Loucy (cell line): ENCODE results near the gene TIAM1.

Experiments used
- H2AFZ ChIP-seq: fragments of 200-600 bp; sonication (generic); 2 replicates; pipeline ENCODE4 v1.6.0; 2016; ENCODE audit warnings: antibody characterized with exemption, mild to moderate bottlenecking, low read length, moderate library complexity
- H3F3A ChIP-seq: fragments of 200-600 bp; 2 replicates; pipeline ENCODE4 v1.6.0; 2016; ENCODE audit warnings: antibody characterized with exemption, low read depth, mild to moderate bottlenecking
- H3K27me3 ChIP-seq: fragments of 200-600 bp; sonication (generic); 2 replicates; pipeline ENCODE4 v1.6.1; 2014; ENCODE audit warnings: low read length, mild to moderate bottlenecking; ENCODE audit not compliant: insufficient read depth, poor library complexity, severe bottlenecking
- H3K36me3 ChIP-seq: fragments of 200-600 bp; sonication (generic); 2 replicates; pipeline ENCODE4 v1.6.1; 2016; ENCODE audit warnings: low read length; ENCODE audit not compliant: insufficient read depth
- H3K4me1 ChIP-seq: fragments of 200-600 bp; sonication (generic); 2 replicates; pipeline ENCODE4 v1.5.1; 2014; ENCODE audit warnings: low read length, mild to moderate bottlenecking; ENCODE audit not compliant: insufficient read depth, poor library complexity, severe bottlenecking
- H3K4me2 ChIP-seq: fragments of 200-600 bp; sonication (generic); 2 replicates; pipeline ENCODE4 v1.6.0; 2014; ENCODE audit warnings: antibody characterized with exemption, low read length, low read depth, mild to moderate bottlenecking; ENCODE audit not compliant: poor library complexity, severe bottlenecking
- H3K4me3 ChIP-seq: fragments of 200-600 bp; sonication (generic); 2 replicates; pipeline ENCODE4 v1.5.1; 2014; ENCODE audit warnings: low read length, mild to moderate bottlenecking, mixed read lengths; ENCODE audit not compliant: poor library complexity, severe bottlenecking
- H3K79me2 ChIP-seq: fragments of 200-600 bp; sonication (generic); 2 replicates; pipeline ENCODE4 v1.6.1; 2014; ENCODE audit warnings: low read length; ENCODE audit not compliant: insufficient read depth
- H3K9ac ChIP-seq: fragments of 200-600 bp; sonication (generic); 2 replicates; pipeline ENCODE4 v1.6.0; 2014; ENCODE audit warnings: mild to moderate bottlenecking, low read depth, low read length, moderate library complexity; ENCODE audit not compliant: poor library complexity, severe bottlenecking
- H3K9me2 ChIP-seq: fragments of 200-600 bp; sonication (generic); replicated peaks from 2 replicates; pipeline ENCODE4 v1.6.1; 2016; ENCODE audit warnings: low read depth, low read length, mixed read lengths
- H3K9me3 ChIP-seq: fragments of 200-600 bp; sonication (generic); 2 replicates; pipeline ENCODE4 v1.6.1; 2014; ENCODE audit warnings: mild to moderate bottlenecking, antibody characterized with exemption, low read length, low read depth; ENCODE audit not compliant: insufficient read depth
- H4K20me1 ChIP-seq: fragments of 200-600 bp; sonication (generic); 2 replicates; pipeline ENCODE4 v1.6.0; 2014; ENCODE audit warnings: antibody characterized with exemption, low read length, mild to moderate bottlenecking; ENCODE audit not compliant: insufficient read depth, poor library complexity, severe bottlenecking
- EZH2phosphoT487 ChIP-seq: fragments of 200-600 bp; IDR thresholded peaks from 2 replicates; pipeline ENCODE4 v1.6.1; 2018; ENCODE audit warnings: antibody characterized with exemption, mild to moderate bottlenecking, moderate library complexity, borderline replicate concordance
- TF ChIP-seq, protein P1 (sequence below): fragments of 200-600 bp; sonication (generic); conservative IDR thresholded peaks from 2 replicates; pipeline ENCODE4 v1.5.1; 2014; ENCODE audit warnings: mild to moderate bottlenecking, antibody characterized with exemption, low read length

Gene TIAM1

DNA sequence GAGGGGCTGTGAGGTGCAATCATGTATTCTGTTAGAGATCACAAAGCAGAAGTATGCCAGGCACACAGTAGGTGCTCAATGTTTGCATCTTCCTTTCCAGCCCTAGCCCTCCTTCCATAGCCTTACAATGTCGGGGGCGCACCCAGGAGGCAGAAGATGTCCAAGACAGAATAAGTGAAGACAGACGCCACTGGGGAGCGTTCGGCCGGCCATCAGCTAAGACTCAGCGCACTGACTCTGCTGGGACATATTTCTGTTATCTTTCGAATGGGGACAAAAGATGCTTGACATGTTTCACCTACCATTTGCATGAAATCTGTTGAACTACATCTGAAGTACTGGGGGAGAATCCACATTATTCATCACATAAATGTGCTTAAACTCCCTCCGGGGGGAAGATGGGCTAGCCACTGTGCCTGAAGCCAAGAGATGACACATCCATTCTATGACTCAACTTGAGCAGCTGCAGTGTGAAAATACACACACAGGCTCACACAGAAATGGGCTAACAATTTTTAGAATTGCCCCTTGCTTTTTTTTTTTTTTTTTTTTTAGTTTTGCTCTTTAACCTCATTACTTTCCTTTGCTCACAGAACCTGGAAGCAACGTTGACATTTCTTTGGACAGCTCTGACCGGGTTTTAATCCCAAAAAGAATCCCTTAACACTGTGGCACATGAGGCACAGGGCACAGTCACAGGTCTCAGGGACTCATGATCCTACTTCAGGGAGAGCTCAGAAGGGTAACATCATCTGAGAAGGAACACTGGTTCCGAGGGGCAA, 7.9 kb downstream of the TIAM1 start:
- Histone ChIP-seq H3K27me3 (no peaks in the 10 kb centered on the region), H3K9me3 (no peaks in the 10 kb centered on the region), H3K79me2 (peaks cover 6% of the 10 kb centered on the region; the same call in 1 of the 2 replicates), H4K20me1 (no peaks in the 10 kb centered on the region), H3K36me3 (peaks cover 5% of the 10 kb centered on the region; the same call in 1 of the 2 replicates), H3K4me3 (no peak overlapping the region), H3K9me2 (no peaks in the 10 kb centered on the region), H3F3A (no peaks in the 10 kb centered on the region), H2AFZ (no peak overlapping the region), H3K4me1 (no peaks in the 10 kb centered on the region), H3K4me2 (no peak overlapping the region), H3K9ac (no peak overlapping the region)
- TF ChIP-seq, protein P1, sequence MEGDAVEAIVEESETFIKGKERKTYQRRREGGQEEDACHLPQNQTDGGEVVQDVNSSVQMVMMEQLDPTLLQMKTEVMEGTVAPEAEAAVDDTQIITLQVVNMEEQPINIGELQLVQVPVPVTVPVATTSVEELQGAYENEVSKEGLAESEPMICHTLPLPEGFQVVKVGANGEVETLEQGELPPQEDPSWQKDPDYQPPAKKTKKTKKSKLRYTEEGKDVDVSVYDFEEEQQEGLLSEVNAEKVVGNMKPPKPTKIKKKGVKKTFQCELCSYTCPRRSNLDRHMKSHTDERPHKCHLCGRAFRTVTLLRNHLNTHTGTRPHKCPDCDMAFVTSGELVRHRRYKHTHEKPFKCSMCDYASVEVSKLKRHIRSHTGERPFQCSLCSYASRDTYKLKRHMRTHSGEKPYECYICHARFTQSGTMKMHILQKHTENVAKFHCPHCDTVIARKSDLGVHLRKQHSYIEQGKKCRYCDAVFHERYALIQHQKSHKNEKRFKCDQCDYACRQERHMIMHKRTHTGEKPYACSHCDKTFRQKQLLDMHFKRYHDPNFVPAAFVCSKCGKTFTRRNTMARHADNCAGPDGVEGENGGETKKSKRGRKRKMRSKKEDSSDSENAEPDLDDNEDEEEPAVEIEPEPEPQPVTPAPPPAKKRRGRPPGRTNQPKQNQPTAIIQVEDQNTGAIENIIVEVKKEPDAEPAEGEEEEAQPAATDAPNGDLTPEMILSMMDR = no peak
- TF ChIP-seq EZH2phosphoT487 = no peak

DNA sequence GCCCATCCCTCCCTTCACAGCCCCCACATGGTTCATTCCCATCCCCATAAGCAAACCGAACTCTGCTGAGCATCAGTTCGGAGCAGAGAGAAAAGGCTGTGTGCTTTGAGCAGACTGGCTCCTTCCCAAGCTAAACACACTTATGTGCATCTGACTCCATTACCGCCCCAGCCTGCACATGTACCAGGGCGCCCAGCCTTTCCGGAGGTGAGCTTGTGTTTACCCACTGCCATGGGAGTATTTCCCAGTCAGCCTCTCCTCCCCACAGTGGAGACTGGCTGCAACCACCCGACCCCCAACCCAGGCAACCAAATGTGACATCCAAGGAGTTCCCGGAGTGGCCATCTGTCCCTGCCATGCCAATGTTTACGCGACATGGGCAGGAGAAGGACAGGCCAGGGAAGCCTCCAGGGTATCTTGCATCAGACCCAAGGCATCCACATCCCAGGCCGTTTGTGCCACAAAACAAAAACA, 9.4 kb downstream of the TIAM1 start:
- Histone ChIP-seq H3K36me3 (peaks cover 11% of the 10 kb centered on the region; the same call in 1 of the 2 replicates), H3K9ac (no peak overlapping the region), H3K9me3 (no peaks in the 10 kb centered on the region), H3K4me2 (no peak overlapping the region), H3K4me1 (no peaks in the 10 kb centered on the region), H2AFZ (no peak overlapping the region), H3K27me3 (no peaks in the 10 kb centered on the region), H3K4me3 (no peak overlapping the region), H4K20me1 (no peaks in the 10 kb centered on the region), H3F3A (no peaks in the 10 kb centered on the region), H3K9me2 (no peaks in the 10 kb centered on the region), H3K79me2 (no peaks in the 10 kb centered on the region)
- TF ChIP-seq EZH2phosphoT487 = no peak
- TF ChIP-seq, protein P1 = no peak

DNA sequence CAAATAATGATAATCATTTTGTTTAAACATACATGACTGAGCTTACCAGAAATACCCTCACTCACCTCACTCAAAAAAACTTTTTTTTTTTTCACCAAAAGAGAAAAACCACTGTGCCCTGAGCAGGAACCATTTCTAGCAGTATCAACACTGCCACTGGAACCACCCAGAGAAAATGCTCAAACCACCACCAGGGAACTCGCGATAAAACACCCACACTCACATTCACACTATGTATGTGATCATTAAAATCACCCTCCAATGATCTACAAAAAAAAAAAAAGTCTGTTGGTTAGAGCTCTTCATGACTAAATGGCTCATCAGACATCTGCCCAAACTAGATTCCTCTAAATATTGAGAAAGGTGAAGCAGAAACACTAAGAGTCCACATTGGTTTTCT, 11.5 kb downstream of the TIAM1 start:
- H2AFZ ChIP-seq = no peak overlapping the region
- H3F3A ChIP-seq = no peaks in the 10 kb centered on the region
- H3K4me3 ChIP-seq = no peak overlapping the region
- peaks cover 10% of the 10 kb centered on the region; the same call in 1 of the 2 replicates for H3K36me3 ChIP-seq
- no peaks in the 10 kb centered on the region for H3K27me3 ChIP-seq
- H4K20me1 ChIP-seq = no peaks in the 10 kb centered on the region
- no peaks in the 10 kb centered on the region for H3K9me3 ChIP-seq
- no peaks in the 10 kb centered on the region for H3K9me2 ChIP-seq
- H3K9ac ChIP-seq = no peak overlapping the region
- no peak overlapping the region for H3K4me2 ChIP-seq
- H3K79me2 ChIP-seq = no peaks in the 10 kb centered on the region
- TF ChIP-seq, protein P1 = no peak
- no peak for TF ChIP-seq EZH2phosphoT487
- no peaks in the 10 kb centered on the region for H3K4me1 ChIP-seq
